Hematopoietic multipotent progenitor cell treated with erythropoietin and hydrocortisone succinate and interleukin-3 and kit ligand, for 17 days (in vitro differentiated cells): ENCODE results near the gene CPT1A.
A peak's percentile ranks its signal among the peaks of the same experiment; 100 is the strongest.

ENCODE experiments used
- DNase-seq: peaks from one replicate; pipeline ENCODE4 v3.0.0-alpha.2; 2015; ENCODE audit warnings: low spot score

The CPT1A gene

DNA sequence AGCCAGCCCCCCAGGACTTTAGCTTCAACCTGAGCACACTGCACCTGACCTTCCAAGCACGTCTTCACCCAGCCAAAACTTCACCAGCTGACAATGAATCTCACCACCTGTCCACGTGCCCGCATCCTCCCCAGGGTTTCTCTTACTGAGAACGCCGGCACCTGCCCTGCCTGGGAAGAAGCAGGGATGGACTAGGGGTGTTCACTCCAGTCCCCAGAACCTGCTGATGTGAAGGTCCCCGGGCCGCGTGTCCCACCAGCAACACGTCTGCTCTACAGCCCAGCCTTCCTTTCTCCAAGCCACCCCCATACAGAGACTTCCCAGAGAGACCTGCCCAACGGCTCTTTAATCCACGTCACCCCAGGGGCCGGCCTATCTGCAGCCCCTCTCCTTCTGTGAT is 12.8 kb downstream of the CPT1A start:
- DNase-seq, result no peak

DNA sequence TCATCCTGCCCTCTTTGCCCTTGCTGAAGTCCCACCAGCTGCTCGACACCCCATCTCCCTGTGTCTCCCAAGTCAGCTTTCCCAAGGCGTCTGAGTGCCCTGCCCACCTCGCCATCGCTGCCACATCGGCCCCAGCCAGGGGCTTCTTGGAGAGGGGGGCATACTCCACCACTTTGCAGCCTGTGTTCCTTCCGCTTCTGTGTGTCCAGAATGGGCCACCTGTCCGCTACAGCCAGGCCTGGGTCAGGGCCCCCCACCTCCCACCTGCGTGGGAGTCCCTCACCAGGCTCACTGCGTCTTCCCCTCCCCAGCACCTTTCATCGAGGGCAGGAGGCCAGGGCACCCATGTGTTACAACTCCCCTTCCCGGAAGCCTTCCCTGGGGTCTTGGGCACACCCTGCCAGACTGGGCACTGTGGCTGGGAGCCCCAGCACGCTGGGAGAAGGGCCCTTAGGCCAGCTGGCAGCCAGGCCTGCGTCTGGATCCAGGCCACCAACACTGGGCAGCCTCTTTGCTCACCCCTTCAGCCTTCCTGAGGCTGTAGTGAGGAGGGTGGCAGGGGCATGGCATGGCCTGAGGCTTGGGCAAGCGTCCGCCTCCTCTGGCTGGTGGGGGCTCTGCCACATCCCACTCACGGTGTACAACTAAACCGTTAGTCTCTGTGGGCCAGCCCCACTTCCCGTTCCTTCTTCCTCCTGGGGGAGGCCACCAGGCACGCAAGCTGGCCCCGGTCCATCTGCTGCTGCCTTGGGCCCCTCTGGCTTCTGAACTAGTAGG is 13.4 kb downstream of the CPT1A start:
- DNase-seq, result no peak

DNA sequence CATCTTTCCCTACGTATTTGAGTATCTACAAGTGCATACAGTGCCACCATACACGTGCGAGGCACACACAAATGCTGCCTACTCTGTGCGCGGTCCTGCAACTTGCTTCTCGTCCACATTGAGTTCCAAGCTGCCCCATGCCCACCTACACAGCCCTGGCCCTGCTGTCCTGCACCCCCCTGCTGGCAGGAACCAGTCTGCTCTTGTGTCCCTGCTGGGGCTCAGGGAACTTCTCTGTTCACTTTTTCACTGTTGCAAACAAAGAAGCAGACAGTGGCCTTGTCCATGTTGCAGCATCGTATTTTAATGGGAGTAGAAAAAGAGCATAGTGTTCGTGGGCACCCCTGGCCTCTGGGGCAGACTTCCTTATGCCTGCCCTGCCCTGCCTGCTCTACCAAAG is 14.0 kb downstream of the CPT1A start:
- no peak for DNase-seq

DNA sequence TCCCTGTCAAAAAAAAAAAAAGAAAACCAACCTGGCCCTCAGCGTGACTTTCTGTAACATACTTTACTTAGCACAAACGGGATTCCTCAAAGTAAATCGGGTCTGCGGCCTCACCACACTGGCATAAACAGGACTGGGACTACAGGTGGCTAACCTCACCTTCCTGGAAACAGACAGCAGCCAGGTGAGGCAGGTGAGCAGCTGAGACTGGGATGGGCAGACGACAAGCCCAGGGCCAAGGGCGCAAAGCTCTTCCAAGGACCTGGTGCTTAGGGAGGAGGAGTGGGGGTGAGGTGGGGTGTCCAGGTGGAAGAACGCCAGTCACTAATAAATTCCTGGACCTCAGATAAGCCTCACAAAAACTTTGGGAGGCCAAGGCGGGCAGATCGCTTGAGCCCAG is 15.0 kb downstream of the CPT1A start:
- DNase-seq, result no peak

DNA sequence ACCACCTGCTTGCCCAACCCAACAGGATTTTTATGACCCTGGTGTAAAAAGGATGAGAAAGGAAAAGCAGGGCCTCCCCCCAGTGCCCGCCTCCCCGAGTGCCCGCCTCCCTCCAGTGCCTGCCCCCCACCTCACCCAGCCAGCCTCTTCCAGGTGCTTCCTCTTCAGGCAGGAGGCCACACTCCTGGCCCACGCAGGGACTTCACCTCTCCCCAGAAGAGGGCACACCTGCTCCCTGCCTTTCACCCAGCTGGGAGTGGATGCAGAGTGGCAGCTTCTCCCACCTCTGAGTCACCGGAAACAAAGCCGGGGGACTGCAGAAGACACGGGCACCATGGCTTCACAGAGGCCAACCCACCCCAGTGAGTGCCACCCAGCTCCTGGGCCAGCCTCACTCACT is 16.1 kb downstream of the CPT1A start:
- DNase-seq, result peak; percentile 20

DNA sequence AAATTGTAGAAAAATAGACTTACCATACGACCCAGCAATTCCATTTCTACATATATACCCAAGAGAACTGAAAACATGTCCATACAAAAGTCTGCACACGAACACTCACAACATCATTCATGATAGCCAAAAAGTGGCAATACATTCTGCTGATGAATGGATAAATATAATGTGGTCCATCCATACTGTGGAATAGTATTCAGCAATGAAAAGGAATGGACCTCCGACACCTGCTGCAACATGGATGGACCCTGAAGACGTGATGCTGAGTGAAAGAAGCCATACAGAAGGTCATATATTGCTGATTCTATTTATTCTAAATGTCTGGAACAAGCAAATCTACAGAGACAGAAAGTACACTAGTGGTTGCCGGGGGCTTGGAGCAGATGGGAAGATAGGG is 19.2 kb downstream of the CPT1A start:
- no peak for DNase-seq

DNA sequence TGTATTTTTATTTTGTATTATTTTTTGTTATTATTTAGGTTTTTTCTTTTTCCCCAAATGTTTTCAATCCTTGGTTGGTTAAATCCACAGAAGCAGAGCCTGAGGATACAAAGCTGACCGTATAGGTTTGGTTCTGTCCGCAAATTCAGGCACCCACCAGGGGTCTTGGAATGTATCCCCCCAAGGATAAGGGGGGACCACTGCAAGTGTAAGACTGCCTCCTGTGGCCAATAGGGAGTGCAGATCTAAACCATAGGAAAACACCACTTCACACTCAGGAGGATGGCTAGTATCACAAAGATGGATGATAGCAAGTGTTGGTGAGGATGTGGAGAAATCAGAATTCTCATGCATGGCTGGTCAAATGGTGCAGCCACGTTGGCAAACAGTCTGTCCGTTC is 20.0 kb downstream of the CPT1A start:
- no peak for DNase-seq

DNA sequence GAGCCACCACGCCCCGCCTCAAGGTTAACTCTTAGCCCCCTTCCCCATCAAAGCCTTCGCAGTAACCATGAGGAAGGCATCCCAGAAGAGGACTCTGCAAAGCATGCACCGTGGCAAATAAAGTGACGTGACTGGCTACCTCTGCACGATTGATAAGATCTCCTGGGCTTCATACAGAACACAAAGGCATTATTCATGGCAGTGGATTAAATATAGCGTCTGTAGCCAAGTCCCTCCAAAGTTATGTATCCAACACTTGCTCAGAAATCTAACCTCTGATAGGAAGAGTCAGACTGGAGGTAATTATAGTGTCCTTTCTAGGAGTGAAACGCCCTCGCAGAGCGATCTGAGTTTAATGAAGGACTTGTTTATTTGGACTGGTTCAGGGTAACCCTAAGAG is 22.4 kb downstream of the CPT1A start:
- DNase-seq, result no peak

DNA sequence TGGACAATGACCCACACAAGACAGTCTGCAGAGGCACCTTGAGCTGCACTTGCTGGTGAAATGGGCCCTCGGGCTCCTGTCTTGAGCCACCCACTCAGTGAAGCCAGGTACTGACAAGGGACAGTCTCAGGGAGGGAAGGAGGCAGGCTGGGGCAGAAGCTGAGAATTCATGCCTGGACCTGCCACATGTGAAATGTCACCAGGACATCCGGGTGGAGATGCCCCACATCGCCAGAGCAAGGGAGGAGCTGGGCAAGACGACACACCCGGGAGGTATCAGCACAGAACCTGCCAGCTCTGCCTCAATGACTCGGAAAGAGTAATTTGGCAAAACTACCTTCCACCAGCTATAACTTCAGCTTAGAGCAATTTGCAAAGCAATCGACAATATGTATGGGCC is 23.5 kb downstream of the CPT1A start:
- DNase-seq, result peak; percentile 42

DNA sequence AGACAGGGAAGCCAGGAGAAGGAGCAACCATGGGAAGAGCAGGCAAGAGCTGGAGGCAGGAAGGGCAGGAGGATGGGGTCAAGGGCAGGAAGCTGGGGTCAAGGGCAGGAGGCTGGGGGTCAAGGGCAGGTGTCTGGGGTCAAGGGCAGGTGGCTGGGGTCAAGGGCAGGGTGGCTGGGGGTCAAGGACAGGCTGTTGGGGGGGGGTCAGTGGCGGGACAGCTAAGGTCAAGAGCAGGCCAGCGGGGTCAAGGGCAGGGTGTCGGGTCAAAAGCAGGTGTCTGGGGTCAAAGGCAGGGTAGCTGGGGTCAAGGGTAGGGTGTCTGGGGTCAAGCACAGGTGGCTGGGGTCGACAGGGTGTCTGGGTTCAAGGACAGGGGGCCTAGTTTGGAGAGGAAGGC is 24.2 kb downstream of the CPT1A start:
- no peak for DNase-seq

DNA sequence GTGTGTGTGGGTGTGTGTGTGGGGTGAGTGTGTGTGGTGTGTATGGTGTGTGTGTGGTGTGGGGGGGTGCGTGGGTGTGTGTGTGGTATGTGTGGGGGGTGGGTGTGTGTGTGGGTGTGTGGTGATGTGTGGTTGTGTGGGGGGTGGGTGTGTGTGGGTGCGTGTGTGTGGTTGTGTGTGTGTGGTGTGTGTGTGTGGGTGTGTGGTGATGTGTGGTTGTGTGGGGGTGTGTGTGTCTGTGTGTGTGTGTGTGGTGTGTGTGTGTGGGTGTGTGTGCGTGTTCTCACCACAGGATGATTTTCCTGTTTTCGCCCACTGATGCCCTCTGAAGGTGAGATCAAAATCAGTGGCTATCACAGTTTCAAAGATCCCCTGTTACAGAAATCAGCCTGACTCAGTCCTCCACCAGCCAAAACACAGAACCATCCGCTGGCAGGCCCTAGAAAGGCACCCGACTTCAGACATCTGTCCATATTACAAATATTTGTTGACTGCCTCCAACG is 24.7 kb downstream of the CPT1A start:
- no peak for DNase-seq

DNA sequence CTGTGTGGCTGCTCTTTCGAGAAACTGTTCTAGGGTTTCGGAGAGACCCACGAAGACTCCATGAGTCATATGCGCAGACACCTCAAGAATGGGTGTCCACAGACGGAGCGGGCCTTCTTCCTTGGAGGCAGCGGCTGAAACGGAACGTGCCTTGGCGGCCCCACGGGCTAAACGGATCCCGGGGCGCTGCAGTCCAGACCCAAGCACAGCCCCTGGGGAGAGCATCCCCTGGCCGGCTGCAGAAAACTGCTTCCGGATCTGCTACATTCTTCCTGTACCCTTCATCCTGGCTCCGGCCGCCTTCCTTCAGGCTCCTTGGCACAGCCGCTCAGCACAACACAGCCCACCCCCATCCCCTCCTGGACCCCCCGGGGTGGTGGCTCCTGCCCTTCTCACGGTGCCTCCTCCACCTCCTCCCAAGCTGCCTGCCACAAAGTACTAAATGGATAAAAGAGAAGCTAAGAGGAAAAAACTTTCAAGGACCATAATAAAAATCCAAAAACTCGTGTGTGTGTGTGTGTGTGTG is 25.4 kb downstream of the CPT1A start:
- DNase-seq, result no peak

DNA sequence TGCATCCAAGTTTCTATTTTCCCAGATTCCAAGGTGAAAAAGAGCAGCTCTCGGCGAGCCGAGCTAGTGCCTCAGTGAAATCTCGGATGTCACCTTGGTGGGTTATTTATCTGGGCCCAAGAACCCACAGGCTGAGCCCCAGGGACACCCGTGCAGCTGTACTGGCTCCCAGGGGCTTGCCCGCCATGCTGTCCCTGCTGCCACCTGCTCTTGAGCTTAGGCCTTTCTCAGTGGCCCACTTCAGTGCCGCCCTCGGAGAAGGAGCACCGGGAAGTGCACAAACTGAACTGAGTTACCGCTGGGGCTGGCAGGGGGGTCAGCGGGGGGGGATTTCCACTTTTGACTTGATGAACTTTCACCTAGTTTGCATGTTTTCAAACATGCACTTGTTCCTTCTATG is 27.9 kb downstream of the CPT1A start:
- DNase-seq, result no peak

DNA sequence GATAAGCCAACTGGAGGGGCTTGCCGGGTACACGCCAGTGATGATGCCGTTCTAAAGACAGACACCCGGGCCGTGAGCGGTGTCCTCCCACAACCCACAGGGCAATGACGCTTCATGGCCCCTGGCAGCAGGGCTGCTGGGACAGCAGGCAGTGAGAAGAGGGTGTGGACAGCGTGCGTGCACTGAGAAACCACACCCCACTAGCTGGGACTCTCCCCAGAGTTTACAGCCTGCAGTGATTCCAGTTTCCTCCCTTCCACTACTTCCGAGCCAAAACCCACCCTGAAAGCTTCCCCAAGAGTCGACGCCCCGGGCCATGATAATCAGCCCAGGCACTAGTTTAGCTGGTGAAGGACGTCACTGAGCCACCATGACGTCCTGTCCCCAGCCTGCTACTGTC is 29.2 kb downstream of the CPT1A start:
- peak; percentile 9 for DNase-seq

DNA sequence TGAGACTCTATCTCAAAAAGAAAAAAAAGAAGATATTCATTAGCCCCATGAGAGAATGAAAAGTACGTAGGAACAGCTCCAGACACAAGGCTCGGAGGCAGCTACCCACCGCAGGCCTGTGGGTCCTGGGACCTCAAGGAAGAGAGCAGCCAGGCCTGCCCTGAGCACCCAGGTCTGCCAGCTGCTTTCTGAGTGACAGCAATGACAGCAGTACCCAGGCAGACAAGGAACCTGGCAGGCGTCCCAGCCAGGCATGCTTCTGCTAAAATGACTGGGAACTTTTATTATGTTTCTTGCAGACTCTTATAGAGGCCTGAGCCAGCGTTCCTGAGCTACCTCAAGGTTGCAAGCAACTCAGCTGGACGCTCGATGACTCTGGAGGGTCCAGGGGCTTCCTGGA is 31.6 kb downstream of the CPT1A start:
- DNase-seq, result no peak

DNA sequence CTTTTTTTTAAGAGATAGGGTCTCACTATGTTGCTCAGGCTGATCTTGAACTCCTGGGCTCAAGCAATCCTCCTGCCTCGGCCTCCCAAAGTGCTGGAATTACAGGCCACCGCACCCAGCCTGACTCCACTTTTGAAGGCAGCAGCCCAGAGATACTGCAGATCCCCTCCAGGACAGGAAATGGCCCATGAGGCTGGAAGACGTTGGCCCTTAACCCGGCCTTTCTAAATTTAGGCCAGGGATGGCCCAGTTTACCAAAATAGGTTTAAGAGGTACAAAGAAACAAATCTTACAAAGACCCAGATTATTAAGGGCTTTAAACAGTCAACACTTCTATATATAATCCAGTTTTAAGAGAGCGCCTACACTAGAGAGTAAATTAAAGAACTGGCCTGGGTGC is 32.2 kb downstream of the CPT1A start:
- DNase-seq, result no peak

DNA sequence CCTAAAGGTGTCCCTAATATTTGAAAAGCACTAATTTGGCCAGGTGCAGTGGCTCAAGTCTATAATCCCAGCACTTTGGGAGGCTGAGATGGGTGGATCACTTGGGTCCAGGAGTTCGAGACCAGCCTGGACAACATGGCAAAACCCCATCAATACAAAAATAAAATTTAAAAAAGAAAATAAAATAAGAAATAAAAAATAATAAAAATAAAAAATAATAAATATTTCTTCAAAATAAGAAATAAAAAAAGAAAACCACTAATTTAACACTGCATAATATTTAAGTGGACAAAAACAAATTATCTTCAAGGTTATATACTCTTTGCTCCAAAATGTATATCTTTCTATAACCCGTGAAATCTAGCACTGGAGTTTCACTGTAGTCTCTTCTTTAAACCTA is 32.9 kb downstream of the CPT1A start:
- DNase-seq, result no peak

DNA sequence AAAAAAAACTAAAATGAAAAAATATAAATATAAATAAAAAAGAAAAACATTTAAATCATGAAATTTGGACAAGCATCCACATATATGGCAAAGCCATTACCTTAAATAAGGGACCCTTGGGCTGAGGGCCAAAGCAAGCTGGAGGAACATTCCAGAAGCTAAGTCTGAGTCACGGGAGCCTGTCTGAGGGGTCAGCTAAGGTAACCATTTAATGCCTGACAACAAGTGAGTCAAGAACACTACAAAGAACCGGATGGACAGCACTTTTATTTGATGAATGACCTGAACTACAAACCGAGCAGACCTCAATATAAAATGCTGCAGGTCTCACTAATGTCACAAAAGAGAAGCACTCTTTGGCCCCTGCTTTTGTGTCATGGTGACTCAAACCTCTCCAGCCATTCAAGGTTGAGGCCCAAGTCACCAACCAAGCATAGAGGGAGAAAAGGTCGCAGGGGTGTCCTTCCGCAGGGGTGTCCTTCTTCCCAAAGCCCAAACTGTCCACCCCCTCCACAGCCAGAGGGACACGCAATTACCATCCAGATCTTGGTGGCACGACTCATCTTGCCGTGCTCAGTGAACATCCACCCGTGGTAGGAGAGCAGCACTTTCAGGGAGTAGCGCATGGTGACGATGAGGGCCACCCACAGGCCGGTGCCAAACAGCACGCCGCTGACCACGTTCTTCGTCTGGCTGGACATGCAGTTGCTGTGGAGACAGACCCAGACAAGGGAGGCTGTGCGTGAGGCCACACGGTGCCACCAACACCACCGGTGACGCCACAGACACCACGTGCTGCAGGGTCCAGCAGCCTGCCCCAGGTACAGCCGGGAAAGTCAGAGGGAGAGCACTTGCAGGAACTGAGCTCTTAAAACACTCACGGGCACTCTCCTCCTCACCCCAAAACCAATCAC is 34.5 kb downstream of the CPT1A start:
- no peak for DNase-seq

DNA sequence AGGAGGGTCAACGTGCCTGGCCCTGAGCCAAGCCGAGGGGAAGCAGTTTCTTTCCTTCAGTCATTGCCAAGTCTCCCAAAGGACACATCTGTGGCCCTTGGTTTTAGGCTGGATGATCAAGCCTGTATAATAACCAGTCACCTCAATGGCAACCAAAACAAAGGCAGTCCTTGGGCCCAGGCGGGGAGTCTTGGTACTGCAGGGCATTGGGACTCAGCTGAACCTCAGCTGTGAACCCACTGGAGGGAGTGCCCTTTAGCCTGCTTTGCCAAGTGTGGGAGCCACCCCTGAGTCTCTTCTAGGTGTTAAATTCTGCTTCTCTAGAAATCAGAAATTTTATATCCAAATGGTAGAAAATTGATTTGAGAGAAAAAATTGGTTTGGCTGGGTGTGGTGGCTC is 36.9 kb downstream of the CPT1A start:
- DNase-seq, result no peak

DNA sequence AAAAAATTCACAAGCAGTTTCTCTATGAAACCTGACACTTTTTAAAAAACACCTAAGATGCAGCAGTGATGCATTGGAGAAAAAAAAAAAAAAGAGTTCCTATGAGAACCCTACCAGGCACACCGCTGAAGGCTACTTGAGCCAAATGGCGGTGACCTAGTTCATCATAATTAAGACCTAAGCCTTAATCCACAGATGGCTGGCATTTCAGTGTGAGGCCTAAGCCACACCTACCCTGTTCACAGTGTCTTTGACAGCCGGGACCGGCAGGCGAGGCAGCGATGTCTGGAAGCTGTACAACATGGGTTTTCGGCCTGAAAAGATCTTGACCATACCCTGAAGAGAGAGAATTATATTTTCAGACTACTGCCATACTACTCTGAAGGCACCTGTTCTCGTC is 38.0 kb downstream of the CPT1A start:
- DNase-seq, result no peak

DNA sequence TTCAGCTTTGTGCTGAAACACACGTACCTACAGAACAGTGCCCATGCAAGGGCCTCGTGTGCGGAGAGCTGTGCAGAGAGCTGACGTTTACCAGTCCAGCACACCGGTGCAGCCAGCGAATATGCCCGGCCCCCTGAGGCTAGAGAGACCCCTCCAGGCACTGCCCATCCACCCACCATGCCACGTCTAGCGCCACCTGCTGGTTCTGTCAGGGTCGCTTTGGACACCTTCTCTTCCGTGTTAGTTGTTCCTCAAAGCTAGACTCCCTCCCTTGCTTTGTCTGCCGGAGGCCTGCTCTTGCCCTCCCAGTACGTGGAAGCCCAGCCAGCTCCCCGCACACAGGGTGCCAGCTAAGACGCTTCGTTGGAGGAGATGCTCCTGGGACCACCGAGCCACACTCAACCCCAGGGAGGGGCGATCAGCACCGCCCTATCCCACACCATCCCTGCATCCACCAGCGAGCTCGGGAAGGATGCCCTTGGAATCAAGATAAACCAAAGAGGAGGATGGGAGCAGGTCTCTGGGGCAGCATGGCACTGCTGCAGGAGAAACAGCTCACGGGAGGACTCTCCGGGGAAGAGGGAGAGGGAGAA is 43.4 kb downstream of the CPT1A start:
- peak; percentile 64 for DNase-seq

DNA sequence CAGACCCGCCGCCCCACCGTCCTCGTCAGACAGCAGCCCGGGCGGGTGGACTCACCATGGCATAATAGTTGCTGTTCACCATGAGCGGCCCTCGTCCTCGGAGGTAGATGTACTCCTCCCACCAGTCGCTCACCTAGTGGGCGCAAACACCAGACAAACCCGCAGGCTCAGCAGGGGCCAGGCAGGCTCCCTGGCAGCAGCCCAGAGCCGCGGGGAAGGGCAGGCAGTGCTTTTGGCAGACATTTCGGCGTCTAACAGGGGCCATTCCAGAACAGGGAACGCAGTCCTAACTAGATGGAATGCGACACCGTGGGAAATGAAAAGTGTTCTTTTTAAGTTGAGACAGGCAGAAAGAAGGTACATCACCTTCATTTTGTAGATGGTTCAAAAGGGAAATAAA is 44.9 kb downstream of the CPT1A start:
- no peak for DNase-seq
